ENCODE results near the gene CEBPE.

DNA sequence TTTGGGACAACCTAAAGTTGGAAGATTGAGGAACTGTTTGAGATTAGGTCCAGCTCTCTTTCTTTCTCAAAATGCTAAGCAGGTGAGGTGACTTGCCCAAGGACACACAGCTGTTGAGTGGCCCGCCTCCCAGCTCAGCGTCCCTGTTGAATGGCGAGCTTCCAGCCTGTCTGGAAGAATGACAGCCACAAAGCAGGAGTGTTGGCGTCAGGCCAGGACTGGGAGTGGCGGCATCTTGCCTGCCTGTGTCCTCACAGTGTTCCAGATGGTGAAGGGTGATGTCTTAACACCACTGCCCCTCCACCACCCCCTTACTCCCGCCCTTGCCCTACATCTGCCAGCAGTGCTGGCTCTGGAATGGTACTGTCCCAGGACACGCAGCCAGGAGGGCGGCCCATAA, 4.4 kb upstream of the CEBPE start:
- TF ChIP-seq RARB (CRISPR knock-in tag; IDR thresholded peaks at IDR 0.05) (no peak), ZNF565 (CRISPR knock-in tag; conservative IDR thresholded peaks at IDR 0.05; ENCODE audit: low read depth) (no peak), PPARA (CRISPR knock-in tag; IDR thresholded peaks at IDR 0.05; ENCODE audit: borderline replicate concordance) (no peak), ESRRG (CRISPR knock-in tag; IDR thresholded peaks at IDR 0.05) (no peak), ARNTL (CRISPR knock-in tag; IDR thresholded peaks at IDR 0.05; ENCODE audit: borderline replicate concordance, low read depth) (no peak), ZNF8 (CRISPR knock-in tag; IDR thresholded peaks at IDR 0.05) (no peak)
- TF ChIP-seq, protein P1, sequence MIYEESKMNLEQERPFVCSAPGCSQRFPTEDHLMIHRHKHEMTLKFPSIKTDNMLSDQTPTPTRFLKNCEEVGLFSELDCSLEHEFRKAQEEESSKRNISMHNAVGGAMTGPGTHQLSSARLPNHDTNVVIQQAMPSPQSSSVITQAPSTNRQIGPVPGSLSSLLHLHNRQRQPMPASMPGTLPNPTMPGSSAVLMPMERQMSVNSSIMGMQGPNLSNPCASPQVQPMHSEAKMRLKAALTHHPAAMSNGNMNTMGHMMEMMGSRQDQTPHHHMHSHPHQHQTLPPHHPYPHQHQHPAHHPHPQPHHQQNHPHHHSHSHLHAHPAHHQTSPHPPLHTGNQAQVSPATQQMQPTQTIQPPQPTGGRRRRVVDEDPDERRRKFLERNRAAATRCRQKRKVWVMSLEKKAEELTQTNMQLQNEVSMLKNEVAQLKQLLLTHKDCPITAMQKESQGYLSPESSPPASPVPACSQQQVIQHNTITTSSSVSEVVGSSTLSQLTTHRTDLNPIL (CRISPR knock-in tag; IDR thresholded peaks at IDR 0.05; ENCODE audit: low read depth), result no peak
- TF ChIP-seq, protein P2, sequence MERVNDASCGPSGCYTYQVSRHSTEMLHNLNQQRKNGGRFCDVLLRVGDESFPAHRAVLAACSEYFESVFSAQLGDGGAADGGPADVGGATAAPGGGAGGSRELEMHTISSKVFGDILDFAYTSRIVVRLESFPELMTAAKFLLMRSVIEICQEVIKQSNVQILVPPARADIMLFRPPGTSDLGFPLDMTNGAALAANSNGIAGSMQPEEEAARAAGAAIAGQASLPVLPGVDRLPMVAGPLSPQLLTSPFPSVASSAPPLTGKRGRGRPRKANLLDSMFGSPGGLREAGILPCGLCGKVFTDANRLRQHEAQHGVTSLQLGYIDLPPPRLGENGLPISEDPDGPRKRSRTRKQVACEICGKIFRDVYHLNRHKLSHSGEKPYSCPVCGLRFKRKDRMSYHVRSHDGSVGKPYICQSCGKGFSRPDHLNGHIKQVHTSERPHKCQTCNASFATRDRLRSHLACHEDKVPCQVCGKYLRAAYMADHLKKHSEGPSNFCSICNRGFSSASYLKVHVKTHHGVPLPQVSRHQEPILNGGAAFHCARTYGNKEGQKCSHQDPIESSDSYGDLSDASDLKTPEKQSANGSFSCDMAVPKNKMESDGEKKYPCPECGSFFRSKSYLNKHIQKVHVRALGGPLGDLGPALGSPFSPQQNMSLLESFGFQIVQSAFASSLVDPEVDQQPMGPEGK (CRISPR knock-in tag; IDR thresholded peaks at IDR 0.05; ENCODE audit: borderline replicate concordance), result no peak
